SJCRH30 (cell line): ENCODE results near the gene GSS. TPM values are rescaled to one million over a fixed set of nuclear protein-coding genes. Genes with fewer than 3 reads are reported as not detected.

Experiments used
- DNase-seq, 2 experiments: peaks; one replicate each; pipeline ENCODE4 v3.0.0-alpha.2; 2015 to 2020
- H3K27ac ChIP-seq: fragments of 250-450 bp; sonication (Bioruptor Pico); 2 replicates; pipeline ENCODE4 v1.5.1; 2020; ENCODE audit warnings: mild to moderate bottlenecking, moderate library complexity
- H3K27me3 ChIP-seq: fragments of 250-450 bp; sonication (Bioruptor Pico); 2 replicates; pipeline ENCODE4 v1.5.1; 2020; ENCODE audit warnings: mild to moderate bottlenecking, moderate library complexity
- H3K36me3 ChIP-seq: fragments of 250-450 bp; sonication (Bioruptor Pico); 2 replicates; pipeline ENCODE4 v1.5.1; 2020; ENCODE audit warnings: mild to moderate bottlenecking, moderate library complexity
- H3K4me1 ChIP-seq: fragments of 250-450 bp; sonication (Bioruptor Pico); 2 replicates; pipeline ENCODE4 v1.5.1; 2020; ENCODE audit warnings: mild to moderate bottlenecking, moderate library complexity
- H3K4me3 ChIP-seq: fragments of 250-450 bp; sonication (Bioruptor Pico); 2 replicates; pipeline ENCODE4 v1.5.1; 2020; ENCODE audit warnings: mild to moderate bottlenecking, moderate library complexity
- H3K9me3 ChIP-seq: fragments of 250-450 bp; sonication (Bioruptor Pico); replicated peaks from 2 replicates; pipeline ENCODE4 v1.5.1; 2020; ENCODE audit warnings: mild to moderate bottlenecking, moderate library complexity
- total RNA-seq: library from RNA; depleted of rRNA; stranded (reverse); fragments of >200 nt; shearing (Covaris generic); gene quantifications from 2 replicates; pipeline ENCODE4 v1.2.3, GENCODE V29; 2014; rRNA removed

The GSS gene
- 52.8 and 53.8 TPM in 2 replicates for total RNA-seq

DNA sequence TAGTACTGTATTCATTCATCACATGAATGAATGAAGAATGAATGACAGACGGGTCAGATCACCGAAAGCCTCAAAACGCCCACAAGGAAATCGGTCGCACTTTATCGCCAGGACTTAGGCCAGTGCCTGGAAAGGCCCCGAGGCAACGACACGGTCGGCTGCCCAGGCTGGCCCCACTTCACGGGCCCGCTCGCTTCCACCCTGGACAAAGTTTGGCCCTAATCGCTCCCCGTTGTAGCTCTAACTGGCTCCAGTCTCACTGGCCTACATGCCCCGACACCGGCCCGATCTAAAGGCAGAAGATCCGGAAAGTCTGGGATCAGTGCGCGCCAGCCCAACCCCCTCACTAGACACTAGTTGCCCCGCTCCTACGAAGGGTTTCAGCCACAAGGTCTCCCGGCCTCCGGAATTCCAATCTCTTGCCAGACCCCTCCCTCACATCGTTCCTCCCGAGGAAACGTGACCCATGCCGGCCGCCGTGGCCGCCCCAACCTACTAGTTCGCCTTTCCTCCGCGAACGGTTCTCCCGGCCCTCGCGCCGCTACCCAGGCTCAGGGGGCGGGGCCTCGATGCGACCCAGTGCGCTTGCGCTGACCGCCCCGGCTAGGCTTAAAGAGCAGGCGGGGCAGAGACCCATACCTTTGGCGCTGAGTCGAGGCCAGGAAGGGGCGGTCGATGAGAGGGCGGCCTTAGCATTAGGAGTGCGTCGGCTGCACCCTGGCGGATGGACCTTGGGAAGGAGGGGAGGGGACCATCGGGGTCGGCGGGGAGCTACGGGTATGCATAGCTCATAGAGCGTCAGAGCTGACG, at the start of gene GSS, which contains the start of gene MYH7B:
Gene GSS, minus strand, starts transcription at position 576 of the 810 bp plus-strand sequence. CDS start 3,954 bp downstream, outside the sequence.
Gene MYH7B, plus strand, starts transcription at position 638 of the 810 bp plus-strand sequence. CDS start 22,138 bp downstream, outside the sequence.
- H3K27me3 ChIP-seq = no peaks in the 10 kb centered on the region
- peak; percentile 99 to 100 for DNase-seq
- H3K4me1 ChIP-seq = peaks cover 6% of the 10 kb centered on the region; the same call in 1 of the 2 replicates
- peak within 1 kb of the TSS; percentile 86 for H3K27ac ChIP-seq
- H3K4me3 ChIP-seq = peak within 1 kb of the TSS; percentile 74
- no peaks in the 10 kb centered on the region for H3K9me3 ChIP-seq
- peaks cover 4% of the 10 kb centered on the region; the same call in 1 of the 2 replicates for H3K36me3 ChIP-seq

DNA sequence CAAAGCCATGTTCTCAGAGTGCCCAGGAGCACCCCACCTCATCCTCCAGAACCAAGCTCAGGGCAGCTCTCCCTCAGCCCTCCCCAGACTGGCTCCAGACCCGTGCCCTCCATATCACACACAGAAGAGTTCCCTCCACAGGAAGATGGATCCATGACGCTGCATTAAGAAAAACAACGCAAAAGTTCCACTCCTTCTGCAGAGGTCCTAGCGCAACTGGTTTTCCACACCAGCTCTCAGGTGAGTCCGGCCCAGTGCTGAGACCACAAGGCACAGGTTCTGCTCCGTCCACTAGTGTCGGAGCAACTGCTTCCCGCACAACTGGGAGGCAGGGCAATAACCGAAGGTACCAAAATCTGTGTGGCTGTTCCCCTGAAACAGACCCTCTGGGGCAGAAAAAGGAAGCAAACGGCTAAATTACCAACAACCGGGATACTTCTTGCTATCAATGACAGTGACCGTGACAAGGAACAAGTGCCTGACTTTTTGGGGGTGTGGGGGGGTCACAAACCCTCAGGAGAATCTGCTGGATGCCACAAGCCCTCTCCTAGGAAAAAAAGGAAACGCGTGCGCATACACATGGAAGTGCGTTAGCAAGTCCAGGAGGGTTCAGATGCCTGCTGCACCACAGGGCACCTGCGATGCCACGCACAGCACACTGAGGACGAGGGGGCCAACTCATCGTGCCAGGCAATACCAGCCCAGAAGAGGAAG, 49.3 kb upstream of the GSS start:
- no peak for DNase-seq
- Histone ChIP-seq H3K27ac (no peak overlapping the region), H3K27me3 (no peaks in the 10 kb centered on the region), H3K36me3 (peaks cover 66% of the 10 kb centered on the region), H3K9me3 (no peaks in the 10 kb centered on the region), H3K4me1 (no peaks in the 10 kb centered on the region), H3K4me3 (no peak overlapping the region)

DNA sequence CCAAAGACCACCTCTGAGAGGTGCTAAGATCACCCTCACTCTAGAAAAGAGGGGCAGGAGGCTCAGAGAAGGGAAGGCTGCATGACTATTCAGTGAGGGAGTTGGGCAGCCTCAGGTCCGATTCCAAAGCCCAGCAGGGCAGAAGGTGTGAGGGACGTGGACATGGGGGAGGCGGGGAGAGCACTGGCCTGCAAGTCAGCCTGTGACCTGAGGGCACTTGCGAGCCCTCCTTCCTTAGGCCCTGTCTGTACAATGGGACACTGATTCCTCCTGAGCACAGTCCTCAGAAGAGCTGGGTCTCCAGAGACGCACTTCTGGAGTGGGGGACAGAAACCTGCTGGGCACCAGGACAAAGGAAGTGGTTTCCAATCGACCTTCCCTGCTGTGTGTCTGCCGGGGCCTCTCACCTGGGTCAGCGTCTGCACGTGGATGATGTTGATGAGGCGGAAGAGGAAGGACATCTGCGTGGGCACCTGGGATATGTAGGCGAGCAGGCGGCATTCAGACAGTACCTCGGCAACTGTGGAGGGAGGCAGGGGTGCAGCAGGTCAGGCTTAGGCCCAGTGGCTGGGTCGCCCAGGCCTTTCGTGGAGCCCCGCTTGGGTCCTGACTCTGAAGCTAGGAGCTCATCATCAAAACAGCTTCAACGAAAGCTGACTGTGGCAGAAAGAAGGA, 48.6 kb upstream of the GSS start:
- no peak for DNase-seq

DNA sequence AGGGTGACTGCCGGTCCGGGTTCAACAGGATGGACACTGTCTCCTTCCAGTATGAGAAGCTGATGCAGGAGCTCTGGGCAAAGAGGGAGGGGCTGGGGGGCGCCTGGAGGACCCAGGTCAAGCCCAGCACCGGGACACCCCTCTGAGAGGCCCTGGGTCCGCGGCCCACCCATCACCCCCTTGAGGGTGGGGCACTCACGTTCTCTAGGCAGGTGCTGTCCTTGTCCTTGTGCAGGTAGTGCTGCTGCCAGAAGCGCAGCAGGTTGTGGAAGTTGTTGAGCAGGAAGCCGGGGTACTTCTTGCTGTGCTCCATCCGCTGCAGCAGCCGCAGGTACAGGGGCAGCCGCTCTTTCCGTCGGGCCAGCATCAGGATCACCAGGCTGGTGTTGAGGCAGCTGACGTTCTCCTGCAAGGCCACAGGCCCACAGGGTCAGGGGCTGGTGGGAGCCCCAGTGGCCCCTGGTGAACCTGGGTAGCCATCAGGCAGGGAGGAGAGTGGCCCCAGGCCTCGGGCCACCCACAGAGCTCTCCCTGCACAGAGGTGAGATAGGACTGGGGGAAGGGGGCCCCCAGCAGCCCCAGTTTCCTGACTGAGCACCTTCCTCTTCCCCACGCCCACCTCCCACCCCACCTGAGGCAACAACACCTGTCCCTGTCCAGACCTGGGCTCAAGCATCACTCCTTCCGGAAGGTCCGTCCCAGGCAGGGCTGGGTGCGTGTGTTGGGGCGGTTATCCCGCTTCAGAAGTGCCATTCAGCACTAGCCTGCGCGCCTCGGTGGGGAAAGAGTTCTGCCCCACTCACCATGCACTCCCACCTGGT, 47.8 kb upstream of the GSS start:
- Histone ChIP-seq H3K36me3 (peaks cover 63% of the 10 kb centered on the region), H3K9me3 (no peaks in the 10 kb centered on the region), H3K4me1 (no peaks in the 10 kb centered on the region), H3K27me3 (no peaks in the 10 kb centered on the region), H3K4me3 (no peak overlapping the region), H3K27ac (no peak overlapping the region)
- no peak for DNase-seq

More for the DNA sequence above, 48.6 kb upstream of the GSS start:
- H3K27ac ChIP-seq = no peak overlapping the region
- H3K4me3 ChIP-seq = no peak overlapping the region
- H3K4me1 ChIP-seq = no peaks in the 10 kb centered on the region
- H3K27me3 ChIP-seq = no peaks in the 10 kb centered on the region
- peaks cover 64% of the 10 kb centered on the region for H3K36me3 ChIP-seq
- no peaks in the 10 kb centered on the region for H3K9me3 ChIP-seq

DNA sequence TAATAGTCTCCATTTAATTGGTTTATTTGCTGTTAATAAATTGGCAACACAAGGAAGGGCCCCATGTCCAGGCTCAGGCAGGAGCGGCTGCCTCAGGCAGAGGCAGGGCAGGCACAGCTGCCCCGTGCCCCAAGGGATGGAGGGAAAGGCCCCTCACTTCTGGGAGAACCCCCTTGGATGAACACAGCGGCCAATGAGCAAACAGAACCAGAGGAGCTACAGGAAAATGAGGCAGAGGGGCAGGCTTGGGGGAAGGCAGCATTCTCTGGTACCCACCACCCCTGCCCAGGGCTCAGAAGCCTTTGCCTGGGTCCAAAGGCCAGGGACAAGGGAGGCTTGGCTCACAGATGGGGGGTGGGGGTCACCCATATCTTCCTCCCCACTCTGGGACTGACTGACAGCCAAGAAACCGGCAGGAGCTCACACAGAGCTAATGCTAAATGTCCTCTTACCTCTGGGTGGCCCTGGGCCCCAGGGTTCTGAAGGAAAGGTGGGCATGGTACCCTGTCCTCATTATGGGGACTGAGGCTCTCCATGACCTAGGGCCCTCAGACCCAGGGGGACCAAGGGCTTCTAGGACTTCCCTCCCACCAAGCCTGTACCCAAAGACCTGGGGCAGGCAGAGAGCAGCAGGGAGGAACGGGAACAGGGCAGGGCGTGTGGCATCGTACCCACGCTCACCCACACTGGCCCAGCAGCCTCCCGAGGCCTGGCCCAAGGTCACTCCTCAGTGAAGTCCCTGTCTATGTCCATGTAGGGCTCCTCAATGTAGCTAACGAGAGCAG, 47.0 kb upstream of the GSS start:
- H3K27ac ChIP-seq = no peak overlapping the region
- peaks cover 60% of the 10 kb centered on the region for H3K36me3 ChIP-seq
- no peak for DNase-seq
- H3K9me3 ChIP-seq = no peaks in the 10 kb centered on the region
- H3K27me3 ChIP-seq = no peaks in the 10 kb centered on the region
- H3K4me1 ChIP-seq = no peaks in the 10 kb centered on the region
- H3K4me3 ChIP-seq = no peak overlapping the region

DNA sequence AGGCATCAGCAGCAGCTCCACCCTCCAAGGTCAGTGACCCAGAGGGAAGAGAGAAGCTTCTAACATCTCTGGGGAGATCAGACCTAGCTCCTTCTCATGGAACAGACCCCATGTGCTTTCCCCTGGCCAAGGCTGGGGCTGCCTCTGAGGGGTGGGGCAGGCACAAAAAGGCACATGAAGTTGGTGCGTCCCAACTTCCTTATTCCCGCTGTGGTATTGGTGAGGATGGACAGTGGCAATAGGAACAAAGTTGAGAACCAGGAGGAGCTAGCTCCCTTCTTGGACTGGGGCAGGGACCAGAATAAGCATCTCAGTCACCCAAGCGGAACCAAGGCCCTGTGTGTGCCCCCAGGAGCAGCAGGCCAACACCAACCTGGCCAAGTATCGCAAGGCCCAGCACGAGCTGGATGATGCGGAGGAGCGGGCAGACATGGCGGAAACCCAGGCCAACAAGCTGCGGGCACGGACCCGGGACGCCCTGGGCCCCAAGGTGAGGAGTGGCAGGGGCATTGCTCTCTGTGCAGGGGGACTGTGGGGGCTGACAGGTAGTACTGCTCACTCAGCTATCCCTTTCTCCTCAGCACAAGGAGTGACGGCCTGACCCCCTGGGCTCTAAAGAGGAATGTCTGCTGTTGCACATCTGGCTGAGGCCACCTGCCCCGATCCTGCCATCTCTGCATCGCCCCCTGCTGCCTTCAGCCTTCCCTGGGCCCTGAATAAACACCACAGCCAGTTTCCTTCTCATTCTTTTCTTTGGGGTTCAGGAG, 46.2 kb upstream of the GSS start:
- no peak for DNase-seq
- peaks cover 58% of the 10 kb centered on the region for H3K36me3 ChIP-seq

DNA sequence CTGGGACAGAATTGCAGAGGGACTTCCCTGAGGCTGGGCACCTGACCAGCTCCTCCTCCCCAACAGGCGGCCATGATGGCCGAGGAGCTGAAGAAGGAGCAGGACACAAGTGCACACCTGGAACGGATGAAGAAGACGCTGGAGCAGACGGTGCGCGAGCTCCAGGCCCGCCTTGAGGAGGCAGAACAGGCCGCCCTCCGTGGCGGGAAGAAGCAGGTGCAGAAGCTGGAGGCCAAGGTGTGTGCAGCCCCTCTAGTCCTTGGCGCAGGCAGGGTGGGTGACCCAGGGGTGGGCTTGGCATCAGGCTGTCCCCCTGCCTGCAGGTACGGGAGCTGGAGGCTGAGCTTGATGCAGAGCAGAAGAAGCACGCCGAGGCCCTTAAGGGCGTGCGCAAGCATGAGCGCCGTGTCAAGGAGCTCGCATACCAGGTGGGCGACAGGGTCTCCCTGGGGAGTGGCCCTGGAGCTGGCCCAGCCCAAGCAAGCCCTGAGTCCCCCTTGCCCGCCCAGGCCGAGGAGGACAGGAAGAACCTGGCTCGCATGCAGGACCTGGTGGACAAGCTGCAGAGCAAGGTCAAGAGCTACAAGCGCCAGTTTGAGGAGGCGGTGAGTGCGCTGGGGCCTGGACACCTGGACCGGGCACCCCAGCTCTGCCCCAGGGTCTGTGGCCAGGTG, 45.5 kb upstream of the GSS start:
- DNase-seq = no peak
- Histone ChIP-seq H3K4me1 (peaks cover 7% of the 10 kb centered on the region; the same call in 1 of the 2 replicates), H3K9me3 (no peaks in the 10 kb centered on the region), H3K4me3 (no peak overlapping the region), H3K27me3 (no peaks in the 10 kb centered on the region), H3K27ac (no peak overlapping the region), H3K36me3 (peaks cover 55% of the 10 kb centered on the region)

More for the DNA sequence above, 46.2 kb upstream of the GSS start:
- no peak overlapping the region for H3K27ac ChIP-seq
- H3K4me3 ChIP-seq = no peak overlapping the region
- no peaks in the 10 kb centered on the region for H3K27me3 ChIP-seq
- H3K9me3 ChIP-seq = no peaks in the 10 kb centered on the region
- H3K4me1 ChIP-seq = 0 out of 2 replicates have a peak, but pooled peaks cover under 1% of the 10 kb centered on the region

DNA sequence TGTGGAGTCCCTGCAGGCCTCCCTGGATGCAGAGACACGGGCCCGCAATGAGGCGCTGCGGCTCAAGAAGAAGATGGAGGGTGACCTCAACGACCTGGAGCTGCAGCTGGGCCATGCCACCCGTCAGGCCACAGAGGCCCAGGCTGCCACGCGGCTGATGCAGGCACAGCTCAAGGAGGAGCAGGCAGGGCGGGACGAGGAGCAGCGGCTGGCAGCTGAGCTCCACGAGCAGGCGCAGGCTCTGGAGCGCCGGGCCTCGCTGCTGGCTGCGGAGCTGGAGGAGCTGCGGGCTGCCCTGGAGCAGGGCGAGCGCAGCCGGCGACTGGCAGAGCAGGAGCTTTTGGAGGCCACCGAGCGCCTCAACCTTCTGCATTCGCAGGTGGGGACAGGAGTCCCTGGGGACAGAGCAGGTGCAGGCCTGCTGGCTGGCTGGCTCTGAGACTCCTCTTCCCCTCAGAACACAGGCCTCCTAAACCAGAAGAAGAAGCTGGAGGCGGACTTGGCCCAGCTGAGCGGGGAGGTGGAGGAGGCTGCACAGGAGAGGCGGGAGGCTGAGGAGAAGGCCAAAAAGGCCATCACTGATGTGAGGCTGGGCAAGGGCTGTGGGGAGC, 44.8 kb upstream of the GSS start:
- Histone ChIP-seq H3K27me3 (no peaks in the 10 kb centered on the region), H3K4me1 (peaks cover 9% of the 10 kb centered on the region; the same call in 1 of the 2 replicates), H3K4me3 (no peak overlapping the region), H3K27ac (no peak overlapping the region), H3K36me3 (peaks cover 54% of the 10 kb centered on the region), H3K9me3 (no peaks in the 10 kb centered on the region)
- DNase-seq = no peak

DNA sequence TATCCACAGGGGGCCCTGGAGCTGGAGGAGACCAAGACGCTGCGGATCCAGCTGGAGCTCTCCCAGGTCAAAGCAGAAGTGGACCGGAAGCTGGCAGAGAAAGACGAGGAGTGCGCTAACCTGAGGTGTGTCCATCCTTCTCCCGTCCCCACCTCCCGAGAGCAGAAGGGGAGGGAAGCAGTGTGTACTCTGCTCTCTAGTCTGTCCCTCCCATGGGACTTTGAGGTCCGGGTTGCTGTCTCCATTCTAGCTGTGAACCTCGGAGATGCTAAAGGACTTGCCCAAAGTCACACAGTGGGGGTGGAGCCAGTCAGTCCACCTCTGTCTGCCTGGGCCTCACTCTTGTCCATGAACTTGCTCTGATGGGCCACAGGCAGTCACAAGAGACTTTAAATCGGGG, 44.2 kb upstream of the GSS start:
- H3K27ac ChIP-seq = no peak overlapping the region
- no peak overlapping the region for H3K4me3 ChIP-seq
- peaks cover 9% of the 10 kb centered on the region; the same call in 1 of the 2 replicates for H3K4me1 ChIP-seq
- H3K9me3 ChIP-seq = no peaks in the 10 kb centered on the region
- H3K36me3 ChIP-seq = peaks cover 48% of the 10 kb centered on the region
- H3K27me3 ChIP-seq = no peaks in the 10 kb centered on the region
- DNase-seq = no peak

DNA sequence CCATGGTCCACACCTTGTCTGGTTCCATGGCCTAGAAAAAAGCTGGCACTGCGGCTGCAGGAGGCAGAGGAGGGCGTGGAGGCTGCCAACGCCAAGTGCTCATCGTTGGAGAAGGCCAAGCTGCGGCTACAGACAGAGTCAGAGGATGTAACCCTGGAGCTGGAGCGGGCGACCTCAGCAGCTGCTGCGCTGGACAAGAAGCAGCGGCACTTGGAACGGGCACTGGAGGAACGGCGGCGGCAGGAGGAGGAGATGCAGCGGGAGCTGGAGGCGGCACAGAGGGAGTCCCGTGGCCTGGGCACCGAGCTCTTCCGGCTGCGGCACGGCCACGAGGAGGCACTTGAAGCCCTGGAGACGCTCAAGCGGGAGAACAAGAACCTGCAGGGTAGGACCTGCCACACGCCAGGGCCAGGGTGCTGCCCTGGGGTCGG, 43.4 kb upstream of the GSS start:
- peaks cover 50% of the 10 kb centered on the region for H3K36me3 ChIP-seq
- DNase-seq = no peak
- H3K27ac ChIP-seq = no peak overlapping the region
- H3K4me1 ChIP-seq = peaks cover 9% of the 10 kb centered on the region; the same call in 1 of the 2 replicates
- no peaks in the 10 kb centered on the region for H3K9me3 ChIP-seq
- no peak overlapping the region for H3K4me3 ChIP-seq
- no peaks in the 10 kb centered on the region for H3K27me3 ChIP-seq

DNA sequence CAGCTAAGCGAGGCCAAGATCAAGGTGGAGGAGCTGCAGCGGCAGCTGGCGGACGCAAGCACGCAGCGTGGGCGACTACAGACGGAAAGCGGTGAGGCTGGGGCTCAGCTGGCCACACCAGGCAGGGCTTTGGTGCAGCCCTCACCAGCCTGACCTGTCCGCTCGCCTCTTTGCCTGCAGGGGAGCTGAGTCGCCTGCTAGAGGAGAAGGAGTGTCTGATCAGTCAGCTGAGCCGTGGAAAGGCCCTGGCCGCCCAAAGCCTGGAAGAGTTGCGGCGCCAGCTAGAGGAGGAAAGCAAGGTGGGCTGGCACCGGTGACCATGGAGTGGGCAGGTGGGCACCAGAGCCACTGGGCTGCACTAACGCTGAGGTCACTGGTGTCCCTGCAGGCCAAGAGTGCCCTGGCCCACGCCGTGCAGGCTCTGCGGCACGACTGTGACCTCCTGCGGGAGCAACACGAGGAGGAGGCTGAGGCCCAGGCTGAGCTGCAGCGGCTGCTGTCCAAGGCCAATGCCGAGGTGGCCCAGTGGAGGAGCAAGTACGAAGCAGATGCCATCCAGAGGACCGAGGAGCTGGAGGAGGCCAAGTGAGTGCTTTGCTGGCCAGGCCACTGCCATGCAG, 42.8 kb upstream of the GSS start:
- Histone ChIP-seq H3K9me3 (no peaks in the 10 kb centered on the region), H3K27me3 (no peaks in the 10 kb centered on the region), H3K36me3 (peaks cover 48% of the 10 kb centered on the region), H3K4me1 (peaks cover 9% of the 10 kb centered on the region; the same call in 1 of the 2 replicates), H3K27ac (no peak overlapping the region), H3K4me3 (no peak overlapping the region)
- DNase-seq = no peak

DNA sequence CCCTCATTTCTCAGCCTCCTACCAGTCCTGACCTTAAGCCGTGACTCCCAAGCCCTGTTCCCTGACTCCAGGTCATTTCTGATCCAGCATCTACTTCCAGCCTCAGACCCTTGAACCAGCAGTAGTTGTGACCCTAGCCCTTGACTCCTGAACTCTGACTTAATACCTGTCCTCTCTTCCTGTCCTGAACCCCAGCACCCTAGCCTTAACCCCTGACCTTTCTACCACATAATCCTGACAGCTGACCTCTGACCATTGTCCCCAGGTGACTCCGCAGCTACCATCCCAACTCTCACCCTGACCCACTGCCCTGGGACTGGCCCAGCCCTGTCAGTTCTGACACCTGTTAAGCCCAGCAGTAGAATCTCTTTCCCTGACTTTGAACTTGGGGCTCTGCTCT, 42.2 kb upstream of the GSS start:
- Histone ChIP-seq H3K9me3 (no peaks in the 10 kb centered on the region), H3K27me3 (no peaks in the 10 kb centered on the region), H3K27ac (no peak overlapping the region), H3K4me1 (peaks cover 9% of the 10 kb centered on the region; the same call in 1 of the 2 replicates), H3K36me3 (peaks cover 47% of the 10 kb centered on the region), H3K4me3 (no peak overlapping the region)
- no peak for DNase-seq
